GDM1 (cell line): Measurements from ENCODE around the gene NOC3L.

Source experiments
- DNase-seq: peaks from one replicate; lab custom pipeline; 2025; lab: John Stamatoyannopoulos, UW

Gene NOC3L

GRCh38 chr10:94300042-94300441, 62.7 kb downstream of the NOC3L start:
- DNase-seq: no peak

DNA sequence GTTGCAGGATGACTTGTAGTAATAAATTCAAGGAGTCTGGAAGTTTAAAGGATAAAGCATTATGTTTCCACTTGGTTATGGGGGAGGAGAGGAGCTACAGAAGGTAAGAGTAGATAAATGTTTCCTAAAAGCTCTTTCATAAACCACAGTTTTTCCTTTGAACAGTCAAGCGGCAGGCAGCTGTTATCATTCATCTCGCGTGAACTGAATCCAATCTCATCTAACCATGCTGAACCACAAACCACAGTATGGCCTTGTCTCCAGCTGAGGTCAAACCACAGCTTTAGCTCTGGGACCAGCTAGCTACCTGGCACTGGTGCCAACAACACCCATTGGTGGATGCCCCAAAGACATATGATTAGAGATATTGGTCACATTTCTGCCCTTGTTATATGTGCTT, 63.3 kb downstream of the NOC3L start:
- peak; percentile 49 for DNase-seq

DNA sequence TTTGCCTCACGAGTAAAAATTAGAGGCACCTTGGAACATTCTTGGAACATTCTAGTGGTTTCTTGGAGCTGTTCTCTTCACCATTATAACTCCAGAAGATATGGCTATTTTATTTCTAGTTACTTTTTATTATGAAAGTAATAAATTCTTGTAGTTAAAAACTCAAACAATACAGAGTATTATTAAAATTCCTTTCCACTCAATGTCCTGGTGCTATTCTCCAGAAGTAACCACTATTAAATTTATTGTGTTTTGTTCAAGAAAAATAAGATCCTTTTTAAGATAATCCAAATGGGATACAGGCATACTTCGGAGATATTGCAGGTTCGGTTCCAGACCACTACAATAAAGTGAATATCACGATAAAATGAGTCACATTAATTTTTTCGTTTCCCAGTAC, 68.6 kb downstream of the NOC3L start:
- DNase-seq: no peak

DNA sequence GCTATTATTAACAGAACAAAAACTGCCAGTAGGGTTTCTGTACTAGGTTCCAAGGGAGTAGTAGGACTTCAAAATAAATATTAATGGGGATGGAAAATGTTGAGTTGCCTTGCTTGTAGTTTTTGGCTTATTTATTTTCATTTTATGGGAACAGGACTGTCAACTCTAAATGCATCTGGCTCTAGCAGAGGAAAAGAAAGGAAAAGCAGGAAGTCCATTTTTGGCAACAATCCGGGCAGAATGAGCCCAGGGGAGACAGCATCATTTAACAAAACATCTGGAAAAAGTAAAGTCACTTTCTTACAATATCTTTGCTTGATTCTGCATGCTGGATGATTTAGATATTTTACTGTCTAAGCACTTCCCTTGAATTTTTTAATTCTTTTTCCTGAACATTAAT, 69.4 kb downstream of the NOC3L start:
- DNase-seq: no peak

- no peak for DNase-seq
Measured at GRCh38 chr10:94292434-94293090, 70.2 kb downstream of the NOC3L start.

DNA sequence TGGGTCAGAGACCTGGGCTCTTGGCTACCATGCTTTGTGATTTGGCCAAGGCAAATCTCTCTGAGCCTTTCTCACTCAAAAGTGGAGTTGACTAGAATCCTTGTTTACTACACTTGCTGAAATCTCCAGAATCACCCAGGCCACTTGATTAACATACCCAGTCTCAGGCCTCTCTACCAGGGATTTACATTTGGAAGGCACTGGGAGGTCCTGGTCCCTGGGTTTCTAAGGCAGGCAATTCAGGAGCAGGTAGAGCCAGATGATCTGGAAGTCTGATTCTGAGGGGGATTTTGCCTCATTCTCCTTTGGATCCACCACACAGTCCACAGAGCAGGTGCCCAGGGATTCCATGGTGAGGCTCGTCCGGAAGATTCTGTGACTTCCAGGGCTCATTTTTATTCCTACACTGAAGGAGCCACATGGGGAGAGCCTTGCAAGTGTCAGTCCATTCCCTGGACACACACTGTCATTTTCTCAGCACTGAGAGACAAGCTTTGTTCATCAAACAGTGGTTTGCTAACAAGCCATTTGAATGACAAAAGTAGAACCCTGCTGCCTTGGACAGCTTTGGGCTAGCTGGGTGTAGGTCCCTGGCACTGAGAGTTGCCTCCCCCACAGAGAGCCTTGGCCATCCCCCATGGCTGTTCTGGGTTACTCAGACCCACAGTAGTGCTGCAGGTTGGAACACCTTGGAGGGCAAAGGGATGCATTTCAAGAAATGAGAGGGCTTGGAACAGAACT, 74.2 kb downstream of the NOC3L start:
- no peak for DNase-seq

DNA sequence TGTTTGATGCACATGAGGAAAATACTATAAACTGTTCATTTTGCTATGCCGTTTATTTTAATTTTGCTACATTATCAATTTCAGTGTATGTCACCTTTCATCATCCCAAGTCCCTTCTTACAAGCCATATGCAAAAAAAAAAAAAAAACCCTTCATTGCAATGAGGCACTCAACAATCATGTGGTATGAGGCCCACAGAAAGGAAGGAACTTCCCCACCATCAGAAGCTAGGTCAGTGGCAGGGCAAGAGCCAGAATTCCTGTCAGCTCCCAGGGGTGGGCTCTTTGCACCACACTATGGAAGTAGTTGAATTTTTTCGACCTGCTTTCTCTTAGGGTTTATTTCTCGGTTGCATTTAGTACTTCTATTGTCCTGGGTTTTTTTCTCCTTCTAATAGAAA, 75.4 kb downstream of the NOC3L start:
- no peak for DNase-seq

DNA sequence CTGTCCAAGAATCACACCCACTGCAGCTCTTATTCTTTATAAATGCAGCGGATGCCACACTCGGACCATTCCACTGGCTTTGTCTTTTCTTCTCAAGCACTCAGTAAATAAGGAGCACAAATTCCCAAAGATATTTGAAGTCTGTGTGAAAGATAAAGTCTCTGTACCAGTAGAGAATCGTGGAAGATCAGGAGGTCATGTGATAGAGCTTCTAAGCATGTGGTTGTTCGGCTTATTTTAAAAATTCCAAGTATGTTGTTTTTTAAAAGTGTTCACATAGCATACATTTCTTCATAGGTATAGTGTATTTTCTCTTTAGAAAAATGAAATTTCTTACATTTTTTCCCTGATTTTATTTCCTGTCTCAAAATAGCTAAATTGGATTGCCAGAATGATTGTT, 75.8 kb downstream of the NOC3L start:
- no peak for DNase-seq

- DNase-seq: no peak
Measured at GRCh38 chr10:94285271-94285670, 77.5 kb downstream of the NOC3L start.
